ENCODE results near the gene SLIT1. TPM values are rescaled to one million over a fixed set of nuclear protein-coding genes. Genes with fewer than 3 reads are reported as not detected.

Gene SLIT1
- polyA plus RNA-seq, 4 donors, result 4.3 to 8.2 (median 6.5) TPM

GRCh38 chr10:97174941-97175340 lies 10.8 kb downstream of the SLIT1 start:
- no peak for DNase-seq (ENCODE audit: low read depth in 4 of 4, low spot score in 3 of 4)

- no peak for DNase-seq (ENCODE audit: low read depth in 4 of 4, low spot score in 3 of 4)
These were observed 11.4 kb downstream of the SLIT1 start for GRCh38 chr10:97174276-97174775.

- DNase-seq (ENCODE audit: low read depth in 4 of 4, low spot score in 3 of 4), result no peak
These were observed 12.7 kb downstream of the SLIT1 start for GRCh38 chr10:97173036-97173435.

- DNase-seq (ENCODE audit: low read depth in 4 of 4, low spot score in 3 of 4), result no peak
These were observed 14.8 kb downstream of the SLIT1 start for GRCh38 chr10:97171001-97171400.

- DNase-seq (ENCODE audit: low read depth in 4 of 4, low spot score in 3 of 4), result no peak
These were observed 15.7 kb downstream of the SLIT1 start for GRCh38 chr10:97169911-97170693.

- no peak for DNase-seq (ENCODE audit: low read depth in 4 of 4, low spot score in 3 of 4)
These were observed 16.7 kb downstream of the SLIT1 start for GRCh38 chr10:97169063-97169462.

- no peak for DNase-seq (ENCODE audit: low read depth in 4 of 4, low spot score in 3 of 4)
These were observed 17.1 kb downstream of the SLIT1 start for GRCh38 chr10:97168645-97169044.

- no peak for DNase-seq (ENCODE audit: low read depth in 4 of 4, low spot score in 3 of 4)
These were observed 20.3 kb downstream of the SLIT1 start for GRCh38 chr10:97165499-97165898.

GRCh38 chr10:97163781-97164501 lies 21.8 kb downstream of the SLIT1 start:
- no peak for DNase-seq (ENCODE audit: low read depth in 4 of 4, low spot score in 3 of 4)

GRCh38 chr10:97163181-97163580 lies 22.6 kb downstream of the SLIT1 start:
- DNase-seq (ENCODE audit: low read depth in 4 of 4, low spot score in 3 of 4), result no peak

GRCh38 chr10:97159646-97160305 lies 26.0 kb downstream of the SLIT1 start:
- DNase-seq (ENCODE audit: low read depth in 4 of 4, low spot score in 3 of 4), result no peak

- no peak for DNase-seq (ENCODE audit: low read depth in 4 of 4, low spot score in 3 of 4)
These were observed 28.1 kb downstream of the SLIT1 start for GRCh38 chr10:97157578-97158095.

GRCh38 chr10:97154781-97155180 lies 31.0 kb downstream of the SLIT1 start:
- no peak for DNase-seq (ENCODE audit: low read depth in 4 of 4, low spot score in 3 of 4)

GRCh38 chr10:97154162-97154561 lies 31.6 kb downstream of the SLIT1 start:
- no peak for DNase-seq (ENCODE audit: low read depth in 4 of 4, low spot score in 3 of 4)

GRCh38 chr10:97153270-97153850 lies 32.4 kb downstream of the SLIT1 start:
- DNase-seq (ENCODE audit: low read depth in 4 of 4, low spot score in 3 of 4), result no peak

- DNase-seq (ENCODE audit: low read depth in 4 of 4, low spot score in 3 of 4), result no peak
These were observed 34.3 kb downstream of the SLIT1 start for GRCh38 chr10:97151307-97151914.

GRCh38 chr10:97150616-97151015 lies 35.1 kb downstream of the SLIT1 start:
- no peak for DNase-seq (ENCODE audit: low read depth in 4 of 4, low spot score in 3 of 4)

- DNase-seq (ENCODE audit: low read depth in 4 of 4, low spot score in 3 of 4), result peak in 2 of 4 donors; percentile 33 to 60
These were observed 35.7 kb downstream of the SLIT1 start for GRCh38 chr10:97150013-97150595.

- no peak for DNase-seq (ENCODE audit: low read depth in 4 of 4, low spot score in 3 of 4)
These were observed 36.7 kb downstream of the SLIT1 start for GRCh38 chr10:97149079-97149531.

GRCh38 chr10:97144297-97144696 lies 41.5 kb downstream of the SLIT1 start:
- DNase-seq (ENCODE audit: low read depth in 4 of 4, low spot score in 3 of 4), result no peak
